HepG2 (cell line): ENCODE measurements around the gene ADGRL3. TPM values are rescaled to one million over a fixed set of nuclear protein-coding genes. Genes with fewer than 3 reads are reported as not detected.

ENCODE experiments used
- AHR ChIP-seq: IDR thresholded peaks from 2 replicates; pipeline ENCODE4 v1.6.1; 2018; ENCODE audit warnings: missing genetic modification reagents, missing compliant biosample characterization
- CENPT ChIP-seq: sonication (generic); formaldehyde crosslinking; IDR thresholded peaks from 2 replicates; pipeline ENCODE4 v1.8.0; 2022; ENCODE audit warnings: low read depth, mild to moderate bottlenecking, moderate library complexity, missing genetic modification reagents
- HMGXB4 ChIP-seq, 2 experiments: sonication (generic) in 1 of 2; formaldehyde crosslinking in 1 of 2; IDR thresholded peaks; 2 replicates each; pipeline versions ENCODE4 v1.4.0 to v1.6.1; 2018 to 2020; ENCODE audit warnings: missing genetic modification reagents in 2 of 2, borderline replicate concordance in 1 of 2, low read depth in 1 of 2, mild to moderate bottlenecking in 1 of 2, missing biosample characterization in 1 of 2
- HNF4A ChIP-seq: sonication (generic); formaldehyde crosslinking; IDR thresholded peaks from 2 replicates; pipeline ENCODE4 v1.4.0; 2020; ENCODE audit warnings: missing genetic modification reagents
- KAT8 ChIP-seq: IDR thresholded peaks from 2 replicates; pipeline ENCODE4 v1.6.1; 2016; ENCODE audit warnings: missing genetic modification reagents, missing compliant biosample characterization
- MED8 ChIP-seq: sonication (generic); formaldehyde crosslinking; IDR thresholded peaks from 2 replicates; pipeline ENCODE4 v1.8.1; 2023; ENCODE audit warnings: mild to moderate bottlenecking, missing genetic modification reagents; ENCODE audit not compliant: insufficient replicate concordance
- NCOA5 ChIP-seq: sonication (generic); formaldehyde crosslinking; IDR thresholded peaks from 2 replicates; pipeline ENCODE4 v1.4.0; 2020; ENCODE audit warnings: missing genetic modification reagents
- NFE2L2 ChIP-seq: fragments of 150-350 bp; IDR thresholded peaks from 2 replicates; pipeline ENCODE4 v1.6.1; 2014; ENCODE audit warnings: low read length
- RARG ChIP-seq: sonication (generic); formaldehyde crosslinking; IDR thresholded peaks from 2 replicates; pipeline ENCODE4 v1.4.0; 2020; ENCODE audit warnings: low read depth, mild to moderate bottlenecking, missing genetic modification reagents
- RFX5 ChIP-seq: IDR thresholded peaks from 2 replicates; pipeline ENCODE4 v1.6.1; 2011; ENCODE audit warnings: low read depth, low read length, improper control_type of control experiment
- TIGD3 ChIP-seq: sonication (generic); formaldehyde crosslinking; IDR thresholded peaks from 2 replicates; pipeline ENCODE4 v1.5.1; 2020; ENCODE audit warnings: mild to moderate bottlenecking, missing genetic modification reagents, borderline replicate concordance
- ZC3H4 ChIP-seq: sonication (generic); formaldehyde crosslinking; IDR thresholded peaks from 2 replicates; pipeline ENCODE4 v1.4.0; 2020; ENCODE audit warnings: missing genetic modification reagents, borderline replicate concordance
- ZFP90 ChIP-seq: sonication (generic); formaldehyde crosslinking; IDR thresholded peaks from 2 replicates; pipeline ENCODE4 v1.8.0; 2022; ENCODE audit warnings: missing genetic modification reagents, mild to moderate bottlenecking, inconsistent platforms, borderline replicate concordance
- ZFX ChIP-seq: sonication (generic); formaldehyde crosslinking; IDR thresholded peaks from 2 replicates; pipeline ENCODE4 v1.4.0; 2020; ENCODE audit warnings: mild to moderate bottlenecking, low read depth, missing genetic modification reagents, moderate library complexity
- ZNF17 ChIP-seq: sonication (generic); formaldehyde crosslinking; IDR thresholded peaks from 2 replicates; pipeline ENCODE4 v1.5.0; 2020; ENCODE audit warnings: mild to moderate bottlenecking, missing genetic modification reagents
- ZNF263 ChIP-seq: sonication (generic); formaldehyde crosslinking; IDR thresholded peaks from 2 replicates; pipeline ENCODE4 v1.4.0; 2020; ENCODE audit warnings: missing genetic modification reagents
- ZNF407 ChIP-seq: sonication (generic); formaldehyde crosslinking; IDR thresholded peaks from one replicate; pipeline ENCODE4 v1.5.1; 2020; ENCODE audit warnings: mild to moderate bottlenecking, missing genetic modification reagents; ENCODE audit errors: not compliant biosample characterization
- ZNF430 ChIP-seq: sonication (generic); formaldehyde crosslinking; IDR thresholded peaks from 2 replicates; pipeline ENCODE4 v1.9.0; 2021; ENCODE audit warnings: mild to moderate bottlenecking, missing genetic modification reagents
- polyA plus RNA-seq, 8 experiments: library from polyadenylated mRNA; depleted of rRNA in 3 of 8; stranded (reverse) in 7 of 8; unstranded in 1 of 8; fragments of >200 nt; fragmentation: Illumina TruSeq in 4 of 8; extraction: Trizol in 4 of 8; gene quantifications; 2 replicates each; pipeline versions ENCODE4 v1.2.1 to v1.2.3, GENCODE V29; 2011 to 2016; ENCODE audit warnings: low read depth in 4 of 8, missing spikeins in 1 of 8, mixed read lengths in 1 of 8; ENCODE audit not compliant: insufficient read depth in 1 of 8
- total RNA-seq, 5 experiments: library from RNA; depleted of rRNA; stranded (reverse); fragments of >200 nt; fragmentation: Illumina TruSeq; extraction: Trizol; gene quantifications; 2 replicates each; pipeline ENCODE4 v1.2.3, GENCODE V29; 2016; ENCODE audit warnings: low read depth in 1 of 5

ADGRL3 gene
- total and polyA plus RNA-seq, 2 of the 13 experiments (the other 11 are each of a cell fraction or from before 2014, with no cell fraction given), result 0.04 to 0.05 TPM

GRCh38 chr4:61462451-61463326 is 262.6 kb downstream of the ADGRL3 start (continued):
- TF ChIP-seq HMGXB4 (CRISPR knock-in tag; IDR thresholded peaks at IDR 0.05; ENCODE audit: borderline replicate concordance in 1 of 2, low read depth in 1 of 2) (no peak), NCOA5 (CRISPR knock-in tag) (no peak), ZNF407 (no peak), CENPT (CRISPR knock-in tag) (no peak), RARG (no peak), NFE2L2 (peak; percentile 60; the same call in 1 of the 2 replicates), ZNF430 (no peak), TIGD3 (CRISPR knock-in tag) (no peak), ZFP90 (CRISPR knock-in tag) (no peak), ZNF263 (CRISPR knock-in tag) (no peak), KAT8 (CRISPR knock-in tag) (no peak), ZFX (CRISPR knock-in tag) (no peak), MED8 (no peak), ZNF17 (CRISPR knock-in tag) (no peak), HNF4A (CRISPR knock-in tag) (no peak), ZC3H4 (CRISPR knock-in tag) (no peak), AHR (no peak), RFX5 (no peak)
